ENCODE data around the gene RNF150.

Gene RNF150

DNA sequence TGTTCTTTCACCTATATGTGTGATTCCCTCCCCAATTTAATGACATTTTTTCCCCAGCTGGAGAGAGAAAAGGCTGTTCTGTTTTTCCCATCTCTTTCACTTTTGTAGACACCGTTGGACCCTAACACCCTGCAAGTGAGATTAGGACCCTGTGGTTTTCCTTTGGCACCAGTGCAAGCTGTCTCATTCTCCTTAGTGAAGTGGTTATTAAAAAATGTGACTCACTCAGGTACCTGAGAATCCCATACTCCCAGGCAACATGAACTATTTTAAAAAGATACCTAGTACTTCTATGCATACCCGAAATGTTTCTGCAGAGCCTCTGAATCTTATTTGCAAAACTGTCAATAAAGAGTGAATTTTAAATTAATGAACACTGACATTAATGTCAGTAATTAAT is 201.4 kb downstream of the RNF150 start:
- TF ChIP-seq, protein P1, sequence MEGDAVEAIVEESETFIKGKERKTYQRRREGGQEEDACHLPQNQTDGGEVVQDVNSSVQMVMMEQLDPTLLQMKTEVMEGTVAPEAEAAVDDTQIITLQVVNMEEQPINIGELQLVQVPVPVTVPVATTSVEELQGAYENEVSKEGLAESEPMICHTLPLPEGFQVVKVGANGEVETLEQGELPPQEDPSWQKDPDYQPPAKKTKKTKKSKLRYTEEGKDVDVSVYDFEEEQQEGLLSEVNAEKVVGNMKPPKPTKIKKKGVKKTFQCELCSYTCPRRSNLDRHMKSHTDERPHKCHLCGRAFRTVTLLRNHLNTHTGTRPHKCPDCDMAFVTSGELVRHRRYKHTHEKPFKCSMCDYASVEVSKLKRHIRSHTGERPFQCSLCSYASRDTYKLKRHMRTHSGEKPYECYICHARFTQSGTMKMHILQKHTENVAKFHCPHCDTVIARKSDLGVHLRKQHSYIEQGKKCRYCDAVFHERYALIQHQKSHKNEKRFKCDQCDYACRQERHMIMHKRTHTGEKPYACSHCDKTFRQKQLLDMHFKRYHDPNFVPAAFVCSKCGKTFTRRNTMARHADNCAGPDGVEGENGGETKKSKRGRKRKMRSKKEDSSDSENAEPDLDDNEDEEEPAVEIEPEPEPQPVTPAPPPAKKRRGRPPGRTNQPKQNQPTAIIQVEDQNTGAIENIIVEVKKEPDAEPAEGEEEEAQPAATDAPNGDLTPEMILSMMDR (IDR thresholded peaks at IDR 0.05) = no peak
- no peak overlapping the region for H3K4me3 ChIP-seq
- no peak overlapping the region for H3K27ac ChIP-seq
- no peak for DNase-seq (ENCODE audit: low spot score)

- Histone ChIP-seq H3K27ac (no peak overlapping the region), H3K4me3 (no peak overlapping the region)
- TF ChIP-seq, protein P1 (IDR thresholded peaks at IDR 0.05) = no peak
- no peak for DNase-seq (ENCODE audit: low spot score)
Observed at GRCh38 chr4:140930557-140930956, 202.7 kb downstream of the RNF150 start.

GRCh38 chr4:140930011-140930410 is 203.3 kb downstream of the RNF150 start:
- H3K4me3 ChIP-seq = no peak overlapping the region
- TF ChIP-seq, protein P1 (IDR thresholded peaks at IDR 0.05) = no peak
- no peak overlapping the region for H3K27ac ChIP-seq
- DNase-seq (ENCODE audit: low spot score) = no peak

DNA sequence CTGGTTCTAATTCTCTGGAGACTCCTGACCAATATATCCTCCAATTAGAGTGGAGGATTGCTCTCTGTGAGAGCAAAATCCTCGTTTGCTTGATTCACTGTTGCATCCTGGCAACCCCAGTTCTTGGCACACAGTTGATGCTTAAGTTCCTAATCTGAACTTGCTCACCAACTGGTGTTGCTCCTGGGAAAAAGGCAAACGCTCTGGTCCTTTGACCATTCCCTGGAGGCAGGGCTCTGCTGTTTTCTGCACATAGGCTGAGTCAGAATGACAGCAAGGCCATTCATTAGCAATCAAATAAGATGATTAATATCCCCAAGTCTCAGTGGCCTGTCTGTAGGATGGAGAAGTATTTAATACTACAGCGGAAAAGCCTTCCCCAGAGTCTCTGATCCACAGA is 204.4 kb downstream of the RNF150 start:
- TF ChIP-seq, protein P1 (IDR thresholded peaks at IDR 0.05) = no peak
- Histone ChIP-seq H3K27ac (no peak overlapping the region), H3K4me3 (no peak overlapping the region)
- DNase-seq (ENCODE audit: low spot score) = no peak

DNA sequence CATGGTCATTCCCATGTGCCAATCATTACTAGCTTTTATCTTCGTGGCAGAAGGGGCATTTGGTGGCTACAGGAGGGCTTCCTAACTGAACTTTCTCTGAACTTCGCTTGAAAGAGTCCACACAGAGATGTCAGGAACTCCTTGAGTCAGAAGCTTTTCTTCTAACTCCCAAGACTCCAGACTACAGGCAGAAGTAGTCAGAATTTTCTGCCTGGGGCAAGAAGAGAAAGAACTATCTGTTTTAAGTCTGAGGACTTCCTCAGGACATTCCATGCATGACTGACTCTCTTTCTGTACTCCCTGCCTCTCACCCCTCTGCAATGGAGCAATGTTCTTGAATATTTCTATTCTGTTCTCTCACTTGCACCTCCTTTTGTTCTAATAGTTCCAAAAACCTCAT is 206.6 kb downstream of the RNF150 start:
- DNase-seq (ENCODE audit: low spot score) = no peak
- no peak overlapping the region for H3K27ac ChIP-seq
- TF ChIP-seq, protein P1 (IDR thresholded peaks at IDR 0.05) = no peak
- no peak overlapping the region for H3K4me3 ChIP-seq

GRCh38 chr4:140925417-140925816 is 207.9 kb downstream of the RNF150 start:
- H3K27ac ChIP-seq = no peak overlapping the region
- H3K4me3 ChIP-seq = no peak overlapping the region
- DNase-seq (ENCODE audit: low spot score) = no peak
- TF ChIP-seq, protein P1 (IDR thresholded peaks at IDR 0.05) = no peak

GRCh38 chr4:140924761-140925392 is 208.4 kb downstream of the RNF150 start:
- no peak for DNase-seq (ENCODE audit: low spot score)
- no peak overlapping the region for H3K27ac ChIP-seq

More at GRCh38 chr4:140924761-140925392, 208.4 kb downstream of the RNF150 start:
- TF ChIP-seq, protein P1 (IDR thresholded peaks at IDR 0.05) = no peak
- H3K4me3 ChIP-seq = no peak overlapping the region

Measured in coronary artery (tissue), 2 donors.